Testis (tissue), 3 donors: ENCODE results near the gene IVNS1ABP. TPM values are rescaled to one million over a fixed set of nuclear protein-coding genes. Genes with fewer than 3 reads are reported as not detected.
A peak's percentile ranks its signal among the peaks of the same experiment; 100 is the strongest.

ENCODE experiments used
- DNase-seq: peaks from one replicate; pipeline ENCODE4 v3.0.0-alpha.2; 2019
- H3K27ac ChIP-seq, 2 donors: fragments of 200-600 bp; sonication (generic); one replicate each; pipeline ENCODE4 v1.5.1; 2019
- H3K27me3 ChIP-seq: fragments of 200-600 bp; sonication (generic); one replicate; pipeline ENCODE4 v1.5.1; 2019
- H3K36me3 ChIP-seq: fragments of 200-600 bp; sonication (generic); one replicate; pipeline ENCODE4 v1.5.1; 2017; ENCODE audit warnings: low read depth; ENCODE audit errors: missing control alignments
- H3K4me1 ChIP-seq: fragments of 200-600 bp; sonication (generic); one replicate; pipeline ENCODE4 v1.5.1; 2019
- H3K4me3 ChIP-seq, 2 donors: fragments of 200-600 bp; sonication (generic); one replicate each; pipeline ENCODE4 v1.5.1; 2017 to 2019
- H3K9me3 ChIP-seq: fragments of 200-600 bp; sonication (generic); one replicate; pipeline ENCODE4 v1.5.1; 2017
- CTCF ChIP-seq, 3 experiments: fragments of 450-650 bp in 2 of 3; fragments of 200-600 bp in 1 of 3; sonication (generic) in 1 of 3; IDR thresholded peaks; one replicate each; pipeline ENCODE4 v1.5.1; 2016 to 2019; ENCODE audit warnings: antibody characterized with exemption in 3 of 3, mild to moderate bottlenecking in 2 of 3, moderate library complexity in 1 of 3
- POLR2A ChIP-seq: fragments of 450-650 bp; IDR thresholded peaks from one replicate; pipeline ENCODE4 v1.6.1; 2017; ENCODE audit warnings: antibody characterized with exemption, mild to moderate bottlenecking, moderate library complexity
- WGBS, 2 donors: methylation state at CpG; one replicate each; pipeline ENCODE4 v1.1.5; 2018; 5-methylcytosine and 5-hydroxymethylcytosine counted together
- intact Hi-C: fragments of 100-400 bp; cut with DNase I; formaldehyde crosslinking; loops from one replicate; pipeline ENCODE4 v1.15.1; 2023; ENCODE audit warnings: low total_unique reads
- polyA plus RNA-seq: library from polyadenylated mRNA; stranded (reverse); fragments of 350-450 nt; fragmentation: Illumina TruSeq; extraction: RNeasy Lipid Tissue Mini Kit (QIAGEN cat#74804); gene quantifications from one replicate; pipeline ENCODE4 v1.2.3, GENCODE V29; 2014; ENCODE audit warnings: low read depth, low replicate concordance; ENCODE audit not compliant: insufficient read depth
- total RNA-seq, 2 donors: library from RNA; depleted of rRNA; stranded (reverse); fragments of >200 nt; gene quantifications; one replicate each; pipeline ENCODE4 v1.2.3, GENCODE V29; 2016

IVNS1ABP gene
- total and polyA plus RNA-seq, 3 donors from 2014 or later = 58.9 to 94.6 (median 78.3) TPM

GRCh38 chr1:185337246-185337645 lies 20.2 kb upstream of the IVNS1ABP start:
- Histone ChIP-seq H3K27ac (no peak overlapping the region), H3K4me1 (peaks cover 5% of the 10 kb centered on the region), H3K27me3 (no peaks in the 10 kb centered on the region), H3K36me3 (no peaks in the 10 kb centered on the region), H3K4me3 (no peak overlapping the region), H3K9me3 (no peaks in the 10 kb centered on the region)
- WGBS, 2 donors = 77 to 81% methylated on average over 4 of the region's 4 CpGs
- no peak for DNase-seq
- TF ChIP-seq CTCF (IDR thresholded peaks at IDR 0.05) (no peak), POLR2A (no peak)
- intact Hi-C loops = no loop called here

- Histone ChIP-seq H3K27ac (no peak overlapping the region), H3K4me3 (no peak overlapping the region), H3K9me3 (no peaks in the 10 kb centered on the region), H3K27me3 (no peaks in the 10 kb centered on the region), H3K36me3 (no peaks in the 10 kb centered on the region), H3K4me1 (peaks cover 5% of the 10 kb centered on the region)
- TF ChIP-seq POLR2A (no peak), CTCF (IDR thresholded peaks at IDR 0.05) (no peak)
- 45 to 53% methylated on average over 4 of the region's 4 CpGs for WGBS, 2 donors
- DNase-seq = no peak
- intact Hi-C loops = no loop called here
Observed at GRCh38 chr1:185334182-185334581, 17.1 kb upstream of the IVNS1ABP start.

- intact Hi-C loops = no loop called here
- H3K27me3 ChIP-seq = no peaks in the 10 kb centered on the region
- H3K4me1 ChIP-seq = no peaks in the 10 kb centered on the region
- no peaks in the 10 kb centered on the region for H3K9me3 ChIP-seq
- no peak overlapping the region for H3K27ac ChIP-seq
- no peak for DNase-seq
- H3K4me3 ChIP-seq = no peak overlapping the region
- no peaks in the 10 kb centered on the region for H3K36me3 ChIP-seq
- TF ChIP-seq POLR2A = no peak
- TF ChIP-seq CTCF (IDR thresholded peaks at IDR 0.05) = no peak
- WGBS, 2 donors = 88 to 89% methylated on average over 4 of the region's 4 CpGs
Observed at GRCh38 chr1:185328255-185328654, 11.2 kb upstream of the IVNS1ABP start.

DNA sequence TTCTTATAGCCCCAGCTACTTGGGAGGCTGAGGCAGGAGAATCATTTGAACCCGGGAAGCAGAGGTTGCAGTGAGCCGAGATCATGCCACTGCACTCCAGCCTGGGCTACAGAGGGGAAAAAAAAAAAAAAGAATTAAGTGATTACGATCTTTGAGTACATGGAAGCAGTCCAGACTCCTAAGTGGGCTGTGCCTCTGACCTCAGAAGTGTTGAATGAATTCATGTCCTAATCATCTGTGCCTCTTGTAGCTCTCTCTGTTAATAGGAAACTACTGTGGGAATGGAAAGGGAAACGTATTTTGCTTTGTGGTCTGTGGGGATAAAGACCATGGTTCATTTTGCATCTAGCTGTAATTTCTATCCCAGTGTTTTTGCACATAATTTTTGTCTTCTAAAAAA lies 8.4 kb upstream of the IVNS1ABP start:
- 78 to 82% methylated on average over 4 of the region's 4 CpGs for WGBS, 2 donors
- intact Hi-C loops = no loop called here
- H3K4me1 ChIP-seq = no peaks in the 10 kb centered on the region
- no peak overlapping the region for H3K4me3 ChIP-seq
- DNase-seq = no peak
- H3K27me3 ChIP-seq = no peaks in the 10 kb centered on the region
- TF ChIP-seq POLR2A = no peak
- TF ChIP-seq CTCF (IDR thresholded peaks at IDR 0.05) = no peak
- H3K36me3 ChIP-seq = no peaks in the 10 kb centered on the region
- no peak overlapping the region for H3K27ac ChIP-seq
- H3K9me3 ChIP-seq = no peaks in the 10 kb centered on the region

DNA sequence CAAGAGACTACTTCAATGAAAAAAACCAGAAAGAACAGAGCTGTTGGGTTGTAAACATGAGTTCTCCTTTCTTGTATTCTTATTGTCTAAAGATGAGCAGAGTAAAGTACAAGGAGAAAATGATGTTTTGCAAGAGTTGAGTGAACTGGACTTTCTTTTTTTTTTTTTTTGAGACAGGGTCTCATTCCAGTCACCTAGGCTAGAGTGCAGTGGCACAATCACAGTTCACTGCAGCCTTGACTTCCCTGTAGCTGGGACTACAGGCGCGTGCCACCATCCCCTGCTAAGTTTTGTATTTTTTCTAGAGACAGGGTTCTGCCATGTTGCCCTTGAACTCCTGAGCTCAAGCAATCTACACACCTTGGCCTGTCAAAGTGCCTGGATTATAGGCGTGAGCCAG lies 7.1 kb upstream of the IVNS1ABP start:
- Histone ChIP-seq H3K4me1 (no peaks in the 10 kb centered on the region), H3K4me3 (no peak overlapping the region), H3K36me3 (no peaks in the 10 kb centered on the region), H3K27ac (peak overlapping the region; percentile 1 to 36), H3K27me3 (no peaks in the 10 kb centered on the region), H3K9me3 (no peaks in the 10 kb centered on the region)
- intact Hi-C loops = no loop called here
- no peak for TF ChIP-seq CTCF (IDR thresholded peaks at IDR 0.05)
- 93 to 94% methylated on average over 3 of the region's 3 CpGs for WGBS, 2 donors
- no peak for DNase-seq
